GM18858 (cell line): ENCODE results near the gene VSTM2A.

Experiments used
- ATAC-seq: cut with Tn5 transposase; IDR thresholded peaks from one replicate; pipeline ENCODE4 v1.9.1; 2021; ENCODE audit not compliant: unreplicated experiment

VSTM2A gene

DNA sequence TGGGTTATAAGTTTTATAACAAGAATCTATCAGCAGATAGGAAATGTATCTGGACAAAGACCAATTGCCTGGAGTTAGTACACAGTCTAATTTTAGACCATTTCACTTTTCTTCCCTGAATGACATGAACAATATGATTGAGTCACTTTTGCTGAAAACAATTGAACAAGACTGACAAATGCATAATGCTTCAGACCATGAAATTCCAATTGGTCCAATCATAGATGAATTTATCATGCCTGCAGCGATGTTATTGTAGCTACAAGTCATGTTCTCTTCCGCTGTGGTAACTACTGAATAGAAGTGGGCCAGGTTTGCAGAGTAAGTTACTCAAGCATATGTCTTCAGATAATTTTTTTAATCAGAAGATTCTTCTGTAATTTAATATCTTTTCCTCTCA lies 73.4 kb downstream of the VSTM2A start:
- ATAC-seq = no peak
